ENCODE data around the gene APLF.

DNA sequence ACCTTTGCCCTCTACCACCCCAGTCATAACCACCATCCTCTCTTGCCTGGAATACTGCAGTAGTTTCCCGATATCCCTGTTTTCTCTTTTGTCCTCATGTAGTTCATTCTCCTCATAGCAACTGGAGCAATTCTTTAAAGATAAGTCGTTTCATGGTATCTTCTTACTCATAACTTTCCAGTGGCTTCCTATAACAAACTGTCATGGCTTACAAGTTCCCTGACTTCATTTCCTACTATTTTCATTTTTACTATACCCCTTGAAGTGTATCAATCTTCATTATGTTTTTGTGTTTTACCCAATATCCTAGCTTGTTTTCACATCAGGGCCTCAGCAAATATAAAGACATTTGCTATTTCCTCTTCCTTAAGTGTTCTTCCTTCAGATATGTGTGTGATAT is 92.3 kb downstream of the APLF start:
- no peak for TF ChIP-seq EZH2 (IDR thresholded peaks at IDR 0.05; ENCODE audit: borderline replicate concordance, low read length)
- no peak for TF ChIP-seq CTCF (IDR thresholded peaks at IDR 0.05; ENCODE audit: low read length)
